GM19452 (cell line): ENCODE results near the gene RDH5.
A peak's percentile ranks its signal among the peaks of the same experiment; 100 is the strongest.

Experiments
- ATAC-seq: cut with Tn5 transposase; IDR thresholded peaks from one replicate; pipeline ENCODE4 v1.9.1; 2021; ENCODE audit not compliant: unreplicated experiment

The RDH5 gene

DNA sequence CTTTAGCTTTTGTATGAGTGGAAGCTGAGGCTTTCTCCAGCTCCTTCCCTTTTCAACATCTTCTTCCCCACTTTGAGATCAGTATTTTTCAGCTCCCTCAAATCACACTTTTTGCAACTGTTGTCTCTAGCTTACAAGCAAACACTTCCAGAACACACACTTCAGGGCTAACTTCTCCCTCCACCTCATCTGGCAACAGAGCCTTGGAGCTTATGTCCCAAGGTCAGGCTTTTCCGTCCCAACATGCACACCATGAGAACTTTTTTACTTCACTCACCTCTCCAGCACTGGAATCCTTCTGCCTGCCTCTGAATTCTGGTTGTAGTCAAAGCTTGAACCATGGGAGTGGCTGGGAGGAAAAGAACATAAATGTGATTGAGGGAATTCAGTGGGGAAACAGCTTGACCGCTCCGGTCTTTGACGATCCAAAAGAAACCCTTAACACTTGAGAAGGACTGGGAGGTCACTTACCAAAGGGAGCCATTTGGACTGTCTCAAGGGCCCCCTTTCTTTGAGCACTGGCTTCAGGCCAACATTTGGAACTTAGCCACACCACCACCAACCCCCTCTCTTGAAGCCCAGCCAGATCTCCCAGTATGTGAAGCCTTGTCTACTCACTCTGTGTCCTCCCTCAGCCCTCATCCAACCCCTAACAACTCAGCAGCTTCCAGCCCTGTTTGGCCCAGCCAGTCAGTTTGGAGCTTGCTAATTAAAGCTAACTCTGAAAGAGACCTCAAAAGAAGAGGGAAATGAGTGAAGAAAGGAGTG lies 8.2 kb upstream of the RDH5 start:
- no peak for ATAC-seq

DNA sequence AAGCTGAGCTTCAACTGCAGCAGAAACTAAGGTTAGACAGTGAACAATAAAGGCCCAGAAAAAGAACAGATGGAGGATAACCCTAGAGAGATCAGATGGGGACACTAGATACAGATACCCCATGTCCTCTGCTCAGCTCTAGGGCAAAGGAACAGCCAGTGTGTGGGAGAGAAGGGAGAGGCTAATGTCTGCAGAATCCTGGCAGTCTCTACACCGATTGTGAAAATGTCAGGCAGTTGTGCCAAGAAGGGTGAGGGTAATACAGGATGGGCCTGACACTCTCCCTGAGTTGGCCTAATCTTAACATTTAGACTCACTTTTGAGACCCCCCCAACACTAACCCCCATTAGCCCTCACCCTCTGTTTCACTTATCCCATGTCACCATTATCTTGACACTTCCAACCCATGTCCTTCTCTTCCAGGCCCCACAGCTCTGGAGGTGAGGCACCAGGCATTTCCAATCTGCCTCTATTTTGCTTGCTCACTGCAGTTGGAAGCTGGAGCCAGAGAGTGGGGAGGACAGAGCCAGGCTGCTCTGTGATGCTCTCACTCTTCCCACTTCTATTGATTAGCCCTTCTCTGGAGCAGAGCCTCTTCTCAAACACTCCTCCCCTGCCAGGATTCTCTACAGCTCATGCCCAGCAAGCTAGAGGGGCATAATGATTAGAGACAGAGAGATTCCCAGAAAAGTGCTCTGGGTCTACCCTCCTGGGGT lies 7.3 kb upstream of the RDH5 start:
- no peak for ATAC-seq

DNA sequence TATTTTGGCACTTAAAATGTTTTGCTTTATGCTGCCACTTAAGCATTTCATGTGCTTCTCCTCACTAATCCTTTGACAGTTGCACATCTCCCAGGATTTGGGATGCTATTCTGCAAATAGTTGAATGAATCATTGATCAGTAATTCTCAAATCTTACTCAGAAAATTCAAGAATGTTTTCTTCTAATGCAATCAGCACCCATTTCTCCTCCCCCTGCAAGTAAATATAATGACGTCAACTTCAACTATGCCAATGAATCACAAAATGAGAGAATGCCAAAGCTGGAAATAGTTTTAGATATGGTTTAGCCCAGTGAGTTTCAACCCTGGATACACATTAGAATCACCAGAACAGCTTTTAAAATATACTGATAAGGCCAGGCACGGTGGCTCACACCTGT lies 6.5 kb upstream of the RDH5 start:
- no peak for ATAC-seq

DNA sequence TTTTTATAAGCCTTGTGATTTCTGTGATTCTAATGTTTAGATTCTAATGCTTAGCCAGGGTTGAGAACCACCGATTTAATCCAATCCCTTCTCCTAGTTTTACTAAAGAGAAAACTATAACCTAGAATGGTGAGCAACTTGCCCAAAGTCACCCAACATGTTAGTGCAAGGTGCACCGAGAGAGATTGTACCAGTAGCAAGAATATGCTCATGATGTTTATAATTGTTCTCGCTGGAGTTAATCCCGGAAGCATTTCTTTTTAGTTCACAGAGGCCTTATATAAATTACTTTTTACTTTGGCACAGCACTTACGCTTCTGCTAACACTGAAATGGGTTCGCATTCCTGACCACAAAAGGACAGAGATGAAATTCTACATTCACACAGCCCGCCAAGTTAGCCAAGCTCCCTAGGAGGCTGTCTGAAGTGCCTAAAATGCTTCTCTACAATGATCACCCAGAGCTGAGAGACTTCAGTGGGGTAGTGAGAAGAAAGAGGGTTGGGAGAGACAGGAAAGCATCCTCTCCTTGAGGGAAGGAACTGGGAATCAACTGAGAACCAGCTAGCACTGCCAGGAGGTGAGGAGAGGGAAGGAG lies 4.9 kb upstream of the RDH5 start:
- no peak for ATAC-seq

DNA sequence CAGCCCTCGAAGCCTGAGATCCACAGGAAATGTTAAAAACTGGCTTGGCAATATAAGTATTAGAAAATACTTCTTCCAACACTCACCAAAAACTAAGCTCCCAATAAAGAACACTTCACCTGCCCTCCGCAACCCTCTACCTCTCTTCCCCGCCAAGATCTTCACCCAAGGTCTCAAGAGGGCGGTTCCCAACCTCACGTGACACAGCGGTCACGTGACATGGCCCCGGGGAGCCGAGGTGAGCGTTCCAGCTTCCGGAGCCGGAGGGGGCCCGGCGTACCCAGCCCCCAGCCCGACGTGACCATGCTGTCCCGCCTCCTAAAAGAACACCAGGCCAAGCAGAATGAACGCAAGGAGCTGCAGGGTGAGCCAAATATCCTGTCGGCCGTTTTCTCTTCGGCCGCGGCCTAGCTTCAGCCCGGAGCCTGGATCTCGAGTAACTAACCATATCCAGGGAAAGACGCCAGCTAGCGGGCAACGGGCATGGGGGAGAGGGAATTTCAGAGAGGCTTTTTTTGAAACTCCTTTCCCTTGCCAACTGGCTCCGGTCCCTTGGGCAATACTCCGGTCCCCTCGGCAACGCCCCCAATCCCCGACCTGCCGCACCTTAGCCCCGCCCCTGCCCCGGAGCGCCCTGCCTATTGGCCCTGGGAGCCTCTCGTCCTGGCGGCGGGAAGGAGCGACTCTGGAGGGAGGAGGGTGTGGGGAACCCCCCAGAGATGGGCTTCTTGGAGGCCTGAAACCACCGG lies 4.2 kb upstream of the RDH5 start, which contains the start of gene BLOC1S1:
TSS of gene BLOC1S1 (plus strand) at position 214 of the 749 bp plus-strand sequence. CDS start at position 220, 6 bp downstream.
- peak; percentile 81 for ATAC-seq

DNA sequence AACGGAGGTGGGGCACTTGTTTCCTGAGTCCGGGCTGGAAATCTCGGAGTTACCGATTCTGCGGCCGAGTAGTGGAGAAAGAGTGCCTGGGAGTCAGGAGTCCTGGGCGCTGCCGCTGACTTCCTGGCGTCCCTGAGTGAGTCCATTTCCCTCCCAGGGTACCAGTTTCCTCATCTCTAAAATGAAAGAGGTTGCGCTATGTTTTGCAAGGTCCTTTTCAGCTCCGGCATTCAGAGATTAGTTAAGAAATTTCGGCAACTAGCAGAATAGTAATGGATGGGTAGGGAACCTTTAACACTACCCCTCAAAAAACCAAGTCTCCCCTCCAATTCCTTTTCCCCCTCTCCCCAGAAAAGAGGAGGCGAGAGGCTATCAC lies 3.6 kb upstream of the RDH5 start:
- no peak for ATAC-seq

DNA sequence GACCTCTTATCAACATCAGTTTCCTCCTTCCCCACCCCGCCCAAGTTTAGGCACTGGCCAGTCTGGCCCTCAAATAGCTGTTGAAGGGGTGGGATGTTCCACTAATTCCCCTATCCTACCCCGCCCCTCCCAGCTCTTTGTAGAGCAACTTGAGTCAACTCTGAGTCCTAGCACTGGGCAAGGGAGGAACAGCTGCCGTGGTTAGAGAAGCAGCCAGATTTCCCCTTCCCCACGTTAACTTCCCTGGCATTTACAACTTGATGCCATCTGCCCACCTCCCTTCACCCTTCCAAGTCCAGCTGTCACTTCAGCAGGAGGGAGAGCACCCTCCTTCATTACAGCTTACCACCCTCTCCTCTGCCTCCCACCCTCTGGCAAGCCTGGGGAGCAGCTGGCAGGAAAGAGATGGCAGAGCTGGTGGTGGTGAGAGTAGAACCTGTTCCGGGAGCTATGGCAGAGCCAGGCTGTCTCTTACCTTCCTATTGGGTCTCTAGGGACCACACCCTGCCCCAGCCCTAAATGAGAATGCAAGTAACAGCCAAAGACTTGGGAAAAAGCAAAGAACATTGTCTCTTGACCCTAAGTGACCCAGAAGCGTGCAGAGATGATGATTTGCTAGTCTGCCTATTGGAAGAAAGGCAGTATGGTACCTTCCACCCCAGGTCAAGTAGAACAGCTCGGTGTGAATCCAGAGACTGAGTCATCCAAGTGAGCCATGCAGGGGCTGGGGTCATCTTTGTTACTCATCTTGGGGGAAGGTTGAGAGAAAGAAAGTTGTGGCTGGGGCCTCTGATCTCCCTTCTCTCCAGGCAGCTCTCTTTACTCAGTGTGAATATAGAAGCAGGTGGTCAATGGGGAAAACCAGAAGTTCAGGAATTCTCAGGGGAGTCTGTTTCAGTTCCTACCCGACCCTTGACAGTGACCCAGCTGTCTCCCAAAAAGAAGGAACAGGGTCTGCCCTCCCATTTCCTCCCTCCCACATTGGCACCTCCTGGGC lies 2.9 kb upstream of the RDH5 start:
- ATAC-seq, result no peak

DNA sequence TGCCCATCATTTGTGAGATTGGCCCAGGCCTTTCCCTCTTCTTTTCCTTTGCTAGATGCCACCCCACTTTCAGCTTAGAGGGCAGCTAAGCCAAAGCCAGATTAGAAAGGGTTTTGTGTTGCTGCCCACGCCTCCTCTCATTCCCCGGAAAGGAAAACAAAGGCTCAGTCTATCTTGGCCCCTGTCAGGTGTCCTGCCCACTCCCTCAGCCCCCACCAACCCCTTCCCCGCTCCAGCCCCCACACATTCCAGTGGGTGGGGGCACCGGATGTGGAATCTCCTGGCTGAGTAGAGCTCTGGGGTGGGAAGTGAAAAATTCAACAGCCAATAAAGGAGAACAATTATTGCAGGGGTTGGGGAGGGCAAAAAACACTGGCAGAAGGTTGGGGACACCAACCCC lies 2.2 kb upstream of the RDH5 start:
- ATAC-seq, result no peak

DNA sequence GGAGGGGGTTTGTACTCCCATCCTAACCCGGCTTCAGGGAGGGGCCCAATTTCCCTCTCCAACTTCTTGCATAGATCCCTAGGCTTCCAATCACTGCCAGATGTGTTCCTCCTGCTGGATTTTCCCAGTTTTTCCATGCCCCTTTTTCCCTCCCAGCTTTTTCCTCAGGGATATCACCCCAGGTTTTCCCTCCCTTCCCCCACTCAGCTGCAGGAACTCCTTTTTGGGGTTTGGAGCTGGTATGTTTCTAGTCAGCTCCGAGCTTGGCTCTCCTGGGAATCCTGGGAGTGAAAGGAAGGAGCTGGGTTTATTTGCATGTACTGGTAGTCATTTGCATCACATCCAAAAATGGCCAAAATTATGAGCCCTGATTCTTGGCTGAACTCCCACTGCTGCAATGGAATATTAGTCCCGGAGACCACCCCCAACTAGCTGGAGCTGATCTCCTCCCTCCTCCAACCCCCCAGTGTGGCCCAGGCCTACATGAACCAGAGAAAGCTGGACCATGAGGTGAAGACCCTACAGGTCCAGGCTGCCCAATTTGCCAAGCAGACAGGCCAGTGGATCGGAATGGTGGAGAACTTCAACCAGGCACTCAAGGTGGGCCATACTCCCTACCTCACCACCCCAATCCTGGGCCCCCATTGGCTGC lies 1.4 kb upstream of the RDH5 start:
- ATAC-seq, result no peak

DNA sequence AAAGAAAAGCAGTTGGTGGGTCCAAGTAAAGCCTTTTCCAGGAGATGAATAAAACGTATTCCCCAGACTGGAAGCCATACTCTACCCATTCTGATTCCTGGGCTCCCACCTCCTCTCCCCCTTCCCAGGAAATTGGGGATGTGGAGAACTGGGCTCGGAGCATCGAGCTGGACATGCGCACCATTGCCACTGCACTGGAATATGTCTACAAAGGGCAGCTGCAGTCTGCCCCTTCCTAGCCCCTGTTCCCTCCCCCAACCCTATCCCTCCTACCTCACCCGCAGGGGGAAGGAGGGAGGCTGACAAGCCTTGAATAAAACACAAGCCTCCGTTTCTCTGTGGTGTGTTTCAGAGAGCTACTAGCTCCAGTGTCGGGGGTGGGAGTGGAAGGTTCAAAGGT lies 822 bp upstream of the RDH5 start:
- no peak for ATAC-seq

DNA sequence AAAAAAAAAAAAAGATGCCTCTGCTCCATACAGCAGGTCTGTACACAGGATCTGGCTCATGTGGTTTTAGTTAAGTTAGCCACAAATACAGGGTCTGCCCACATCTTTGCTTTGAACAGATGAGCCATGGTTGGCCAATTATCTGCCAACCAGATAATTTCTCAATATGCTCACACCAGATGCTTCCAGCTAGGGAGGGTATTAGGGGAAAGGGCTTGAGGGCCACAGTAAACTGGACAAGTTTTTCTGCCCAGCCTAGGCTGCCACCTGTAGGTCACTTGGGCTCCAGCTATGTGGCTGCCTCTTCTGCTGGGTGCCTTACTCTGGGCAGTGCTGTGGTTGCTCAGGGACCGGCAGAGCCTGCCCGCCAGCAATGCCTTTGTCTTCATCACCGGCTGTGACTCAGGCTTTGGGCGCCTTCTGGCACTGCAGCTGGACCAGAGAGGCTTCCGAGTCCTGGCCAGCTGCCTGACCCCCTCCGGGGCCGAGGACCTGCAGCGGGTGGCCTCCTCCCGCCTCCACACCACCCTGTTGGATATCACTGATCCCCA lies 776 bp downstream of the RDH5 start:
- no peak for ATAC-seq

DNA sequence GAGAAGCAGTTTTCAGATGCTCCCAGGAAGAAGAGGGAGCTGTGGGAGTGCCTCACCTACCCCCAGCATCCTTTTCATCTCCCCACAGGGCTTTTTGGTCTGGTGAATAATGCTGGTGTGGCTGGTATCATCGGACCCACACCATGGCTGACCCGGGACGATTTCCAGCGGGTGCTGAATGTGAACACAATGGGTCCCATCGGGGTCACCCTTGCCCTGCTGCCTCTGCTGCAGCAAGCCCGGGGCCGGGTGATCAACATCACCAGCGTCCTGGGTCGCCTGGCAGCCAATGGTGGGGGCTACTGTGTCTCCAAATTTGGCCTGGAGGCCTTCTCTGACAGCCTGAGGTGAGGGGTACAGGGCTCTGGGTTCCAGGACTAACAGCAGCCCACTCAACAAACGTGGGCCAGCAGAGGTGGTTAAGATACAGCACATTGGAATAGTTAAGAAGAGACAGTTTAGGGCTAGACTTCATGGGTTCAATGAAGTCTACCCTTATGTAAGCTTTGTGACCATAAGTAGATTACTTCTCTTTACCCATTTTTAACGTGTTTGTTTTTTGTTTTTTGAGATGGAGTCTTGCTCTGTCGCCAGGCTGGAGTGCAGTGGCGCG lies 1.5 kb downstream of the RDH5 start:
- no peak for ATAC-seq

DNA sequence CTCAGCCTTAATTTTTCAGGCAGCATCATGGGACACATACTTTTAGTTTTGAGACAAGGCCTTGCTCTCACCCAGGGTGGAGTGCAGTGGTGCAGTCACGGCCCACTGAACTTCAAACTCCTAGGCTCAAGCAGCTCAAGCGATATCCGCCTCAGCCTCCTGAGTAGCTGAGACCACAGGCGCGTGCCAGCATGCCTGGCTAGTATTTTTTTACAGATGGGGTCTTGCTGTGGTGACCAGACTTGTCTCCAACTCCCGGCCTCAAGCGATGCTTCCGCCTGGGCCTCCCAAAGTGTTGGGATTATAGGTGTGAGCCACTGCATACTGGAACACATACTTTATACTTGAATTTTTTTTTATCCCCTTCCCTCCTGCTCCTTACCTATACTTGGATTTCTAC lies 2.8 kb downstream of the RDH5 start:
- ATAC-seq, result no peak

DNA sequence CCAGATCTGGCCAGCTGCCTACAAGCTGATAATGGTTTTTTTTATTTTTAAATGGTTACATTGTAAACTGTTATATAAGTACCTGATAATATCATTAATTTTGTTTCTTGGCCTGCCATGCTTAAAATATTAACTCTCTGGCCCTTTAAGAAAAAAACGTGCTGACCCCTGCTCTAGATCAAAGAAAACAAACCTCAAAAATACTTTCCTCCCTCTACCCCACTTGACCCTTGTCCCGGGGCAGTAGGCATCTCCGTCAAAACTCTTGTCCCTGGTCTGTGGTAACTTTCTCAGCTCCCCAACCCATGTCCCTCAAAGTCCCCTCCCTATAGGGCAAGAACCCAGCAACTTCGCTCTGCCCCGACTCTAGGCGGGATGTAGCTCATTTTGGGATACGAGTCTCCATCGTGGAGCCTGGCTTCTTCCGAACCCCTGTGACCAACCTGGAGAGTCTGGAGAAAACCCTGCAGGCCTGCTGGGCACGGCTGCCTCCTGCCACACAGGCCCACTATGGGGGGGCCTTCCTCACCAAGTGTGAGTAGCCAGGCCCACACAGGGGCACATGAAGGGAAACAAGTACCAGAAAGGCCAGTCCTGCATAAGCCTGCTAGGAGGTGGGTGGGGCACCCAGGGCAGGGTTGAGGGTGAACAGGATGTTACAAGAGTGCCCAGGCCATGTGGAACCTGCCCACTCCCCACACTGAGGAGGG lies 3.5 kb downstream of the RDH5 start:
- ATAC-seq, result no peak

DNA sequence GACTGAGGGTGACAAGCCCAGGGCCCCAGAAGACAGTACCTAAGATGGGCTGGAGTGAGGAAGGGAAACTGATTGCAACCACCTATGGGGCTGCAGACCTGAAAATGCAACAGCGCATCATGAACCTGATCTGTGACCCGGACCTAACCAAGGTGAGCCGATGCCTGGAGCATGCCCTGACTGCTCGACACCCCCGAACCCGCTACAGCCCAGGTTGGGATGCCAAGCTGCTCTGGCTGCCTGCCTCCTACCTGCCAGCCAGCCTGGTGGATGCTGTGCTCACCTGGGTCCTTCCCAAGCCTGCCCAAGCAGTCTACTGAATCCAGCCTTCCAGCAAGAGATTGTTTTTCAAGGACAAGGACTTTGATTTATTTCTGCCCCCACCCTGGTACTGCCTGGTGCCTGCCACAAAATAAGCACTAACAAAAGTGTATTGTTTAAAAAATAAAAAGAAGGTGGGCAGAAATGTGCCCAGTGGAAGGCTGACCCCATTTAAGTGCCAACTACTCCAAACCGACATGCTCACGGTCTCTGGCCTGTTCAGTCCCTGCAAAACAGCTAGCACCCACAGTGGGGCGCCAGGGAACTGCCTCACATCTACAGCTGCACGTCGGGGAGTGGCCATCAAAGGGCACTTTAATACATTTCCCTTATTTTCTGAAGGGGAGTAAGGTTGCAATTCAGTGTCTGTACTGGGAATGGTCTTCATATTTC lies 4.2 kb downstream of the RDH5 start:
- ATAC-seq, result no peak

DNA sequence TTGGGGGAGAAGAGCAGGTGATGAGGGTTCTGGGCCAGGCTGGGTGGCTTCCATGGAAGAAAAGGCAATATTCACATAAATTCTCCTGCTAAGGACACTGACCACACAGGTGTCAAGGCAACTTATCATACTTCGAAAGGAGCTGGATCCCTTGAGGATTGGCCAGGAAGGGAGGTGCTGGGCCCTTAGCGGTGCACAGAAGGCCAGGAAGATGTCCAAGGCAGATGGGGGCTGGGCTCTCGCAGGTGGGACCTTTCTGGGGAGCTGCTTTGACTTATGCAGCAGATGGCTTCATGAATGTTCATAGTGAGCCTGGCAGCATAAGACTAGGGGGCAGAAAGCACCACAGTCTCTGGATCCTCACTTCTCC lies 4.7 kb downstream of the RDH5 start:
- ATAC-seq, result no peak

DNA sequence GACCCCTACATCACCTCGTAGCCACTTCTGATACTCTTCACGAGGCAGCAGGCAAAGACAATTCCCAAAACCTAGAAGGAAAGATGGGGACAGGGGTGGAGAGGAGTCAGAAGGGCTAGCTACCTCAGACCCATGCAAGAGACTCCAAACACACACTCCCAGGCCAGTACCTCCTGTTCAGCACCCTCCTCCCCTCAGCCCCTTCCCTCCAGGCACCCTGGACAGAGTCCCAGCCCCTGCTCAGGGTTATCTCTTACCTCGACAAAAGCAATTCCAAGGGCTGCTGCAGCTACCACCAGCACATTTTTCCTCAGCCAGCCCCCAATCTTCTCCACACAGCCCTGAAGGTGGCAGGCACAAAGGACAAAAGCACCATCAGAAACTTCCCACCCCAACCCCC lies 5.4 kb downstream of the RDH5 start:
- ATAC-seq, result no peak

DNA sequence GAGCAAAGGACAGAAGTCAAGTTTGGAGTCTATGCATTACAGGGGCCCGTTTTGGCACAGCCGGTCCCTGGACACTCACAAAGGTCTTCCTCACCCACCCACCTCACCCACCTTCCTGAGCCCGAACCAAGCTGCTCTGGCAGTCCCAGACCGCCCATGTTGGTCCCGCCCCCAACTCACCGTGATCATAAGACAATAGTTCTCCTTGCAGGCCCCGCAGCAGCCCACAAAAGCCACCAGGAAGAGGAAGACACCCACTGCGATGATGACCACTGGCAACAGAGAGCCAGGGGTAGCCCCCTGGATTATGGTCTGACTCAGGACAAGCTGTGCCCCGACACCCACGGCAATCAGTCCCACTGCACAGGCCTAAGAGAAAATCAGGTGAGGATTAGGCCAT lies 6.8 kb downstream of the RDH5 start:
- ATAC-seq, result no peak
